GM12878 (cell line): ENCODE data around the gene PAX2.

ENCODE experiments used
- NR2F1 ChIP-seq: fragments of 450-650 bp; conservative IDR thresholded peaks from 2 replicates; pipeline ENCODE4 v1.6.1; 2017; ENCODE audit warnings: mild to moderate bottlenecking
- POLR2AphosphoS5 ChIP-seq: IDR thresholded peaks from 2 replicates; pipeline ENCODE4 v1.6.1; 2011; ENCODE audit warnings: mild to moderate bottlenecking, low read length, inconsistent platforms
- REST ChIP-seq: IDR thresholded peaks from 2 replicates; pipeline ENCODE4 v1.6.1; 2012; ENCODE audit warnings: mild to moderate bottlenecking, low read depth, low read length

DNA sequence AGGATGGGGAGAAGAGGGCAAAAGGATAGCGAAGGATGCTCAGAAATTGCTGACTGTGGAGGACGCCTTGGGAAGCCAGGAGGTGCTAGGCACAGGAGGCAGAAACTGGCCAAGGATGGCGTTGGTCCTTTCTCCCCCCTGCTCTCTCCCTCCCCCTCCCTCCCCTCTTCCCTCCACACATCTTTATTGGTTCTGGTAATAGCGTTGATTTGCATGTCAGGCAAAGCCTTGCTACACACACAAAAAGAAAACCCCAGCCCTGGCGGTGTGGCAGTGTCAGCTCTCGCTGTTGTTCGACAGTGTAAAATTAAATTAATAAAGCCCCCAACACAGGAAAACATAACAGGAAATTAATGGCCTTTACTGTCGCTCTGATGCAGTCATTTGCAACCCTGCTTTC, 47.2 kb downstream of the PAX2 start:
- TF ChIP-seq NR2F1: no peak
- TF ChIP-seq REST: no peak
- TF ChIP-seq POLR2AphosphoS5: no peak
